ENCODE data around the gene PXDN. TPM values are rescaled to one million over a fixed set of nuclear protein-coding genes. Genes with fewer than 3 reads are reported as not detected.

Gene PXDN
- total RNA-seq, 1 experiment from 2014 or later = 125 TPM

GRCh38 chr2:1651121-1652033 is 92.9 kb downstream of the PXDN start:
- ATAC-seq = no peak
- CTCF ChIA-PET = no interaction called here

DNA sequence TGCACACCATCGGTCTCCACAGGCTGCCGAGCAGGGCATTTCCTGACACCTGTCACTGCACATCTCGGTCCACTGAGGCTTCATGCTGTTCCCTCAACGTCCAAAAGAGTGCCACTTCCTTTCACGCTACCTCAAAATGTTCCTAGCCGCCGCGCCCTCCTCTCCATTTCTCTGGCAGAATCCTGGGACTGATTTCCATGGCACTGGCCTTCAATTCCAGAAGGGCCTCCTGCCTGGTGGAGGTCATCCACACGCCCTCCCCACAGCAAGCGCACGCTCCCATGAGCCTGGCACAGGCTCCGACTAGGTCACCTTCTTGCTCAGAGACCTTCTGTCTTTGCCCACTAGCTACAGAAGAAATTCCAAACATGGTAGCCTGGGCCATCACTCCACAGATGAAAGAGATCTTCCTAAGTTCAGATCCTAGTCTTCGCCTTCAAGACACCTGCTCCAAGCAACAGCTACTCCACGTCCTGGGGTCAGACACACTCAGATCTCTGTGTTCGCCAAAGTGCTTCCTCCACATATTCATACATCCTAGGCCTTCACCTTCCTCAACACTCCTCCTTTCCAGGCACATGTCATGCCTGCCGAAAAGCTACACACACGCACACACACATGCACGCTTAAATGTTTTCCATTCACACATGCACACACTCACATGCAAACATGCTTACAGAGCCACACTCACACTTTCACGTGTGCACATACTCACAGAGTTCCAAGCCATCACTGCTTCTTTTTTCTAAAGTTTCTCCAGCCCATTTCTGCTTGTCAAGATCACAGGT is 94.0 kb downstream of the PXDN start:
- H4K20me1 ChIP-seq (ENCODE audit: low read length) = no peaks in the 10 kb centered on the region
- H3K4me3 ChIP-seq (ENCODE audit: low read length) = no peak overlapping the region
- no peak overlapping the region for H3K4me2 ChIP-seq (ENCODE audit: low read length)
- TF ChIP-seq EZH2 (IDR thresholded peaks at IDR 0.05; ENCODE audit: low read length, unreplicated experiment) (no peak), EZH2phosphoT487 (IDR thresholded peaks at IDR 0.05; ENCODE audit: borderline replicate concordance, low read length) (no peak)
- TF ChIP-seq, protein P1, sequence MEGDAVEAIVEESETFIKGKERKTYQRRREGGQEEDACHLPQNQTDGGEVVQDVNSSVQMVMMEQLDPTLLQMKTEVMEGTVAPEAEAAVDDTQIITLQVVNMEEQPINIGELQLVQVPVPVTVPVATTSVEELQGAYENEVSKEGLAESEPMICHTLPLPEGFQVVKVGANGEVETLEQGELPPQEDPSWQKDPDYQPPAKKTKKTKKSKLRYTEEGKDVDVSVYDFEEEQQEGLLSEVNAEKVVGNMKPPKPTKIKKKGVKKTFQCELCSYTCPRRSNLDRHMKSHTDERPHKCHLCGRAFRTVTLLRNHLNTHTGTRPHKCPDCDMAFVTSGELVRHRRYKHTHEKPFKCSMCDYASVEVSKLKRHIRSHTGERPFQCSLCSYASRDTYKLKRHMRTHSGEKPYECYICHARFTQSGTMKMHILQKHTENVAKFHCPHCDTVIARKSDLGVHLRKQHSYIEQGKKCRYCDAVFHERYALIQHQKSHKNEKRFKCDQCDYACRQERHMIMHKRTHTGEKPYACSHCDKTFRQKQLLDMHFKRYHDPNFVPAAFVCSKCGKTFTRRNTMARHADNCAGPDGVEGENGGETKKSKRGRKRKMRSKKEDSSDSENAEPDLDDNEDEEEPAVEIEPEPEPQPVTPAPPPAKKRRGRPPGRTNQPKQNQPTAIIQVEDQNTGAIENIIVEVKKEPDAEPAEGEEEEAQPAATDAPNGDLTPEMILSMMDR (conservative IDR thresholded peaks at IDR 0.05; ENCODE audit: low read depth, low read length) = no peak
- H3K9me2 ChIP-seq (replicated peaks; ENCODE audit: low read length) = no peaks in the 10 kb centered on the region
- ChIA-PET CTCF (no interaction called here), POLR2A (ENCODE audit: unreplicated experiment) (no interaction called here)
- H2AFZ ChIP-seq (ENCODE audit: low read length) = no peak overlapping the region
- no peaks in the 10 kb centered on the region for H3F3A ChIP-seq (ENCODE audit: low read length, unreplicated experiment)
- peaks cover 73% of the 10 kb centered on the region for H3K36me3 ChIP-seq (ENCODE audit: low read depth, low read length)
- peaks cover 21% of the 10 kb centered on the region for H3K79me2 ChIP-seq (ENCODE audit: low read length)
- DNase-seq (no peak), ATAC-seq (no peak)
- H3K9ac ChIP-seq (ENCODE audit: low read length) = no peak overlapping the region
- no peaks in the 10 kb centered on the region for H3K9me3 ChIP-seq (ENCODE audit: low read length)
- no peak overlapping the region for H3K27ac ChIP-seq (ENCODE audit: low read length)
- no peaks in the 10 kb centered on the region for H3K27me3 ChIP-seq (ENCODE audit: low read length)
- intact Hi-C loops (cut with micrococcal nuclease) = no loop called here
- no TSS peak for BruUV-seq (replicated peaks)
- peaks cover 22% of the 10 kb centered on the region for H3K4me1 ChIP-seq (ENCODE audit: insufficient read depth, low read length)

More at GRCh38 chr2:1651121-1652033, 92.9 kb downstream of the PXDN start:
- POLR2A ChIA-PET (ENCODE audit: unreplicated experiment) = no interaction called here
- Histone ChIP-seq H3K9ac (ENCODE audit: low read length) (no peak overlapping the region), H3K27ac (ENCODE audit: low read length) (no peak overlapping the region), H3K4me2 (ENCODE audit: low read length) (no peak overlapping the region), H3K4me1 (ENCODE audit: insufficient read depth, low read length) (peaks cover 28% of the 10 kb centered on the region), H3K9me3 (ENCODE audit: low read length) (no peaks in the 10 kb centered on the region), H2AFZ (ENCODE audit: low read length) (no peak overlapping the region), H3K27me3 (ENCODE audit: low read length) (no peaks in the 10 kb centered on the region), H3K36me3 (ENCODE audit: low read depth, low read length) (peaks cover 65% of the 10 kb centered on the region), H3K9me2 (replicated peaks; ENCODE audit: low read length) (no peaks in the 10 kb centered on the region), H3K4me3 (ENCODE audit: low read length) (no peak overlapping the region), H4K20me1 (ENCODE audit: low read length) (no peaks in the 10 kb centered on the region), H3K79me2 (ENCODE audit: low read length) (peaks cover 10% of the 10 kb centered on the region; the same call in 1 of the 2 replicates), H3F3A (ENCODE audit: low read length, unreplicated experiment) (no peaks in the 10 kb centered on the region)
- intact Hi-C loops (cut with micrococcal nuclease) = no loop called here
- no TSS peak for BruUV-seq (replicated peaks)
- TF ChIP-seq EZH2phosphoT487 (IDR thresholded peaks at IDR 0.05; ENCODE audit: borderline replicate concordance, low read length) (no peak), EZH2 (IDR thresholded peaks at IDR 0.05; ENCODE audit: low read length, unreplicated experiment) (no peak)
- TF ChIP-seq, protein P1 (conservative IDR thresholded peaks at IDR 0.05; ENCODE audit: low read depth, low read length) = no peak
- no peak for DNase-seq

Data from PC-3 (cell line).